Measurements from ENCODE around the gene EDIL3.
"Not testable (repeated sequence)": the region's sequence is repeated elsewhere in the genome, so short reads cannot be mapped to it uniquely, and the experiment has no call there.

EDIL3 gene

GRCh38 chr5:84036842-84037241 lies 347.8 kb downstream of the EDIL3 start:
- DNase-seq = no peak

GRCh38 chr5:84032324-84032723 lies 352.4 kb downstream of the EDIL3 start:
- no peak for DNase-seq

GRCh38 chr5:84028093-84028492 lies 356.6 kb downstream of the EDIL3 start:
- DNase-seq = no peak

- DNase-seq = not testable (repeated sequence)
Observed at GRCh38 chr5:84018521-84018920, 366.2 kb downstream of the EDIL3 start.

- no peak for DNase-seq
Observed at GRCh38 chr5:84017523-84018172, 367.0 kb downstream of the EDIL3 start.

GRCh38 chr5:84016085-84016484 lies 368.6 kb downstream of the EDIL3 start:
- DNase-seq = no peak

GRCh38 chr5:84014966-84015365 lies 369.7 kb downstream of the EDIL3 start:
- no peak for DNase-seq

GRCh38 chr5:83993803-83994202 lies 390.9 kb downstream of the EDIL3 start:
- DNase-seq = no peak

GRCh38 chr5:83991566-83992224 lies 393.0 kb downstream of the EDIL3 start:
- DNase-seq = no peak

GRCh38 chr5:83988293-83988685 lies 396.4 kb downstream of the EDIL3 start:
- no peak for DNase-seq

GRCh38 chr5:83987513-83988292 lies 397.0 kb downstream of the EDIL3 start:
- no peak for DNase-seq

- no peak for DNase-seq
Observed at GRCh38 chr5:83983852-83984251, 400.8 kb downstream of the EDIL3 start.

- DNase-seq = no peak
Observed at GRCh38 chr5:83973925-83974815, 410.5 kb downstream of the EDIL3 start.

GRCh38 chr5:83972909-83973308 lies 411.8 kb downstream of the EDIL3 start:
- DNase-seq = no peak

- no peak for DNase-seq
Observed at GRCh38 chr5:83972236-83972635, 412.4 kb downstream of the EDIL3 start.

- no peak for DNase-seq
Observed at GRCh38 chr5:83967417-83967816, 417.3 kb downstream of the EDIL3 start.

- no peak for DNase-seq
Observed at GRCh38 chr5:83965441-83965840, 419.2 kb downstream of the EDIL3 start.

- no peak for DNase-seq
Observed at GRCh38 chr5:83964271-83964670, 420.4 kb downstream of the EDIL3 start.

GRCh38 chr5:83957188-83957587 lies 427.5 kb downstream of the EDIL3 start:
- no peak for DNase-seq

- no peak for DNase-seq
Observed at GRCh38 chr5:83956386-83956785, 428.3 kb downstream of the EDIL3 start.

GRCh38 chr5:83955916-83956315 lies 428.8 kb downstream of the EDIL3 start:
- DNase-seq = no peak

- DNase-seq = no peak
Observed at GRCh38 chr5:83947763-83948162, 436.9 kb downstream of the EDIL3 start.

GRCh38 chr5:83946516-83946915 lies 438.2 kb downstream of the EDIL3 start:
- no peak for DNase-seq
